GM21515 (cell line): ENCODE results near the gene TACR1.
"Not testable (repeated sequence)": the region's sequence is repeated elsewhere in the genome, so short reads cannot be mapped to it uniquely, and the experiment has no call there.

Experiments
- ATAC-seq: cut with Tn5 transposase; IDR thresholded peaks from one replicate; pipeline ENCODE4 v1.9.1; 2021; ENCODE audit not compliant: unreplicated experiment

Gene TACR1

DNA sequence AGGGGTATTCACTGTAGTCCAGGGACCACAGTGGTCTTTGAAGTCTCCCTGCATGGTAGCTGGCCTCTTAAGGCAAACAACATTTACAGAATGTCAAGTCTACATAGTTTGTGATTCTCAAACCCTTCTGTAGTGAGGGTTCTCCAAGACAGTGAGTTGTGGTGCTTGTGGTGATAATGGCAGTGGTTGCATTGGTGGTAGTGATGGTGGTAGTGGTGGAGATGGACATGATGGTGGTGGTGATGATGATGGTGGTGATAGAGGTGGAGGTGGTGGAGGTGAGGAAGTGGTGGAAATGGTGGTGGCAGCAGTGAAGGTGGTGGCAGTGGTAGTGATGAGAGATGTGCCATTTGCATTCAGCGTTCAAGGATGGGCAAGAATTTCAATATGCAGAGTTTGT, 104.9 kb downstream of the TACR1 start:
- no peak for ATAC-seq

DNA sequence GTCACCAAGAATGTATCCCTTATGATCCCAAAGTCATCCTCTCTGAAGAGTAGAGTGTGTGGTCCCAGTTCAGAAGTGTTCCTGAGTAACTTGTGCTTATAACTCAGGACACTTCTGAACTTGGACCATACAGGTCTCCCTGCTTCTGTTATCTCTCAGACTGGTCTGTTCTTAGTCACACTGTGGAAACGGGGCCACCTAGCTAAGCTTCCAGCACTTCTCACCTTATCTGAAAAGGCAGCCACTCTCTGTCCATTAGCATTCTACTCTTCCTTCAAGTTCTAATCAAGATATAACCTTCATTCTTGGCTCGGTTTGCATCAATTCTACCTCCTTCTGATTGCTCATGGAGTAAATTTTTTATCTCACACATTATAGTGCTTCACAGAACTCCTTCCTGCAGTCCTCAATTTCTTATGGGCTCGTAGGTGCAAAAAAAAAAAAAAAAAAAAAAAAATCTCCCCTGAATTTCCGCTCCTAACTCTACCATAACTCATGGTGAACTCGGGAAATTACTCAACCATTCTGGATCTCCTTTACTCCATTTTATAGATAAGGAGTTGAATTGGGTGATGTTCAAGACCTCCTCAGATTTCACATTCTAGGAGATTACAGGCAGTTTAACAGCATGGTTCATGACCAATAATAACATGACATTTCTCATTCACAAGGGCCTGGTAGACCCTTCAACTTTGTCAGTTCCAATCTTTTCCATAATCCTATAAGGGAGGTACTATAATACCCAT, 108.4 kb downstream of the TACR1 start:
- ATAC-seq, result no peak

DNA sequence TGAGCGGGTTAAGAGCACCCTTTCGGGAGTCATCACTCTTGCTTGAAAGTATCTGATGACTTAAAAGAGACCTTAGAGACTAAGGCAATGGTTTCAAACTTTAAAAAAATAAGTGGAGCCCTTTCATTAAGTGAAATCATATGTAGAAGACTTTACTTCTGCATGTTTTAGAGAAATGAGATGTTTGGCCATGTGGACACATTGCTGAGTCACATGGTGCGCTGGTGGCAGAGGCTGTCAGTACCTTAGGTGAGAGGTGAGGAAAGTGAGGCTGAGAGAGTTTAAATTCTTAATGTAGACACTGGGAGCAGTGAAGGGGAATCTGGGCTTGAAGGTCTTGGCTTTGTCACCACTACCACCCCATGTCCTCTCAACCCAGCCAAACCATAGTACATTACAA, 109.8 kb downstream of the TACR1 start:
- no peak for ATAC-seq

DNA sequence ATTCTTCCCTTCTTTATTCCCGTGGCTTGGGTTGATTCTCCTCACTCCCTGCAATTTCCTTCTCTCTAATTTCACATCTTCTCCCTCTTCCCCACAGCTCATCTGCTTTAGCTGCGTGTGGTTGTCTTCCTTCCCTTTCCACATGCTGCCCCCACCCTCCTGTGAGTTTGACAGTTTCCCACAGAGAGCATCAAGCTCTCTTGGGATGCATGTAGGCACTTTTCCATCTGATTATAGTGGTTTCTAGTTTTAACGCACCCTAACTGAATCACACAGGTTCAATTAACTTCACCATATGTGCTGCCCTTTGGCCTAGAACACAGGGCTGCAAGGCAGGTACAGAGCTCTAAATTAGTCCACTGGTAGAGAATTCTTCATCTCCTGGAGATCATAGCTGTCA, 110.5 kb downstream of the TACR1 start:
- no peak for ATAC-seq

DNA sequence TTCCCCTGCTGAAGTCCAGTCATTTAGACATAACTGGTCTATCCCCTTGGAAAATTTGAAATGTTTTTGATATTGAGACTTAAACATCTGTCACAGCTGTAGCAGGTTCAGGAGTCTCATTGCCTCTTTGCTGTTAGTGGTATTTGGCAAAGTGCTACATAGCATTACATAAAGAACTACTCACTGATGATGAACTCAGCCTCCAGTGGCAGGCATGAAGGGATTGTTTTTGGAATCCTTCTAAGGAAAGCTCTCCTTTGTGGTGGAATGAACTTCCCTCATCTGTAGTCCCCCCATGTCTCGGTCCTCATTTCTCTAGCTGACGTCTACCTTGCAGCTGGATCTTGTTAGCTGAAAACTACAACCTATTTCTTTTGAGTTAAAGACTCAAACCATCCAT, 111.6 kb downstream of the TACR1 start:
- ATAC-seq, result no peak

DNA sequence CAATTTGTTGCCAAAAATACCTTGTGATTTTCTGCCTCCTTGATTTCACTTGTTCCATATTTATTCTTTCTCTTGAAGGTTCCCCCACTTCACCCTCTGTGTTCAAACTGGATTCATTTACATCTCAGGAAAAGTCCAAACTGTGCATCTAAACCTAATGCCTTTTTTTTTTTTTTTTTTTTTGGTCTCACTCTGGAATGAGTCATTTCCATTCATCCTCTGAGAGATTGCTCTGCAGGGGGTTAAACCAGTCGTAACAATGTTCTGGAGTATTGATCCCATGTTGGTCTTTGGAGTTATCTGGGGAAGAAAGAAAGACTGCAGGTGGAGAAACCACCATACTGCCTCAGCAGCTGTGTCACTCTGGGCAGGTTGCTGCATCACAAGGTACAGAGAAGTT, 119.7 kb downstream of the TACR1 start:
- no peak for ATAC-seq

DNA sequence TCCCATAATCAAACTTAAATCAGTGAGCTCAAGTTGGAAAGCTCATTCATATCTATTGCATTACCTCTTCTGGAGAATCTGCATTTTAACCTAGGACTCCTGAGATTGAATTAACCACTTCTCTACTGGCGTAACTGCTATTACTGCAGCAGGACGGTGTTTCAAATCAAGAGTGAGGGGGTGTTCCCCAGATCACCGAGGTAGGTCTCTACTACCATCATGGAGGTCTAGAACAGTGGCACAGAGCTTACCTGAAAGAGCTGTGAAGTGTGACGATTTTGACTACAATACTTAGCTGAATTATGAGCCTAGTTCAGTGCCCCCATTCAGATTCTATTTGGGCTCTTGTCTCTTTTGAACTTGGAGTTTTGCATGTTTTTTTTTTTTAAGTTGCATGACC, 121.4 kb downstream of the TACR1 start:
- no peak for ATAC-seq

DNA sequence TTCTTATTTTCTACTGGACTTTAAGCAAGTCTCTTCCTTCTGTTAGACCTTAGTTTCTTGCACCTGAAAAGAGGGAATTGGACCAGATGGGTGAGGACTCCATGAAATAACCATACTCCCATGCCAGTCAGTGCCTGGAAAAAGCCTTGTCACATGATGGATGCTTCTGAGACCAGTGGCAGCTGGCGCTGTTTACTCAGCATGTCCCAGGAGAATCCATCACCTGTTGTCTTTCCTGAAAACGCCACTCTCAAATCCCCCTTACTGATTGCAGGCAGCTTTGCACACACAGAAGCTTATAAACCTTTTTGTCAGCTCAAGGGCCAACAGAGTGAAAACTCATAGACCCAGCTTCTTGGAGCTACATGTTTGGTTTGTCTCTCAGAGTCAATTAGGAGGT, 123.2 kb downstream of the TACR1 start:
- no peak for ATAC-seq

DNA sequence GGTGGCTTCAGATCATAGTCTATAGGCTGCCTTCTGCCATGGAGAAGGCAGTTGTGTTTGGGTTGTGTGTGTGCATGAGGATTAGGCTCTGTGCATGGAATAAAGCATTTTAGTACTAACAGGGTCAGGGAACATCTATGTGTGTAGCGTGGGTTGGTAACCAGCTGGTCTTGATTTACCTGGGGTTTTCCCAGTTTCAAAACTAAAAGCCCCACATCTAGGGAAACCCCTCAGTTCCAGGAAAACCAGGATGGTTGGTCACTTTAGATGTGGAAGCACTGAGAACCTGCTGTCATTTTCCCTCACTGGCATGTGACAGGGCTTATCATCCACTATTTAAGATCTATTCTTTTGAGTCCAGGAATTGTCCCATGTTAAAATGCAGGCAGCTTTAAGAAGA, 124.6 kb downstream of the TACR1 start:
- ATAC-seq, result no peak

DNA sequence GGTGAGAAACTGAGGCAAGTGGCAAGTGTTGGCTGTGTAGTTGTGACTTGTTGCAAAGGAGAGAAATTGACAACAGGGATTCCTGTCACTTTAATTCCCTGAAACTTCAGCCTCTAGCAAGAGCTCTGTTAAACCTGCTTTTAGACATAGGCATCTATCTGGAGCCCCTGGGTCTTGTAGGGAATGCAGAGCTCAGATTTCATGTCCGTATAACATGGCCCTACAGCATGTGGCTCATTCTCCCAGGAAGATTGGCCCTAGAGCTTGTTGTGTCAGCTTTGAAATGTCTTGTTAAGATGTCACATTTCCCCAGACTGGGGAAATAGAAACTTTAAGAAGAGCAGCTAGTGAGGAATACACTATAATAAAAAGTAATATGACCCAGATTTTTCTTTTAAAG, 125.1 kb downstream of the TACR1 start:
- no peak for ATAC-seq

DNA sequence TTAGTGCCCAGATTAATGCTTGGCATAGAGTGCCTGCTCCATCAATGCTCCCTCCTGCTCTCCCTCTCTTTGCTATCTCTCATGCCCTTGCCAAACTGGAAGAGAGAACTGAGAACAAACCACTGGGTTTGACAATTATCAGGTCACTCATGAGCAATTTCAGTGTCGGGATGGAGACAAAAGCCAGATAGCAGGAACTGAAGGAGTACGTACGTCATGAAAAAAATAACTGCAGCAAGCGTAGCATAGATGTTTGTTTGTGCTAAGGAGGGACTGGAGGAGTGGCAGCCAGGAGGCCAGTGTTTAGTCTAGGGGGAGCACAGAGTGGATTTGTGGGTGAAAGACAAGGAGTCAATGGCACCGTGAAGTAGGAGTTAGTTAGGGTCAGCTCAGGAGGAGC, 127.6 kb downstream of the TACR1 start:
- no peak for ATAC-seq

DNA sequence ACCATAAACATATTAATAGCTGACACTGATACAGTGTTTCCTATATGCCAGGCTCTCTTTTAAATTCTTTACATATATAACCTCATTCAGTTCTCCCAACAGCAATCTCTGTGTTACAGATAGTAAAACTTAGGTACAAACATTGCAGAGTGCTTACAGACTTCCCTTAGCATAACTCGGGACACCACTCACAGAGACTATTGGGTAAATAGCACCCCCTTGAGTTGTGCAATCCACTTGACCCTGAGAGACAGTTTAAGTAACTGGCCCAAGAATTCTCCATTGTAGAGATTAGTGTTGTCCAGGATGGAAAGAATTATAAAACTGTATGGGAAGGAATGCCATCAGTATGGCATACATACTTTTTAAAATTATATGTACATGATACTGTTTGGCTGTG, 130.8 kb downstream of the TACR1 start:
- ATAC-seq, result no peak

DNA sequence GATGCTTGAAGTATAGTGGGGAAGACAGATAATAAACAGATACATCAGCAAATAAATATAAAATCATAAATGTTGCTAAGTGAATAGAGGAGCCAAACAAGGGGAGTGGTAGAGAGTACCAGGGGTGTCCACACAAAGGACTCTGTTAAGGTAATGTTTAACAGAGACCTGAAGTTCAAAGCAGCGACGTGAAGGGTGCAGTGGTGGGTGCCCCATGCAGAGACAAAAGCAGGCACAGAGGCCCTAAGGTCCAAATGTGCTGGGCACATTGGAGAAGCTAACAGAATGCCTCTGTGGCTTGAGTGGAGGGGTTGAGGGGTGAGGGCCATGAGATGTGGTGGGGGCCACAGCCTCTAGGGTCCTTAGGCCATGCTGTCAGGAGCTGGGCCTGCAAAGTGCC, 131.8 kb downstream of the TACR1 start:
- ATAC-seq, result no peak

DNA sequence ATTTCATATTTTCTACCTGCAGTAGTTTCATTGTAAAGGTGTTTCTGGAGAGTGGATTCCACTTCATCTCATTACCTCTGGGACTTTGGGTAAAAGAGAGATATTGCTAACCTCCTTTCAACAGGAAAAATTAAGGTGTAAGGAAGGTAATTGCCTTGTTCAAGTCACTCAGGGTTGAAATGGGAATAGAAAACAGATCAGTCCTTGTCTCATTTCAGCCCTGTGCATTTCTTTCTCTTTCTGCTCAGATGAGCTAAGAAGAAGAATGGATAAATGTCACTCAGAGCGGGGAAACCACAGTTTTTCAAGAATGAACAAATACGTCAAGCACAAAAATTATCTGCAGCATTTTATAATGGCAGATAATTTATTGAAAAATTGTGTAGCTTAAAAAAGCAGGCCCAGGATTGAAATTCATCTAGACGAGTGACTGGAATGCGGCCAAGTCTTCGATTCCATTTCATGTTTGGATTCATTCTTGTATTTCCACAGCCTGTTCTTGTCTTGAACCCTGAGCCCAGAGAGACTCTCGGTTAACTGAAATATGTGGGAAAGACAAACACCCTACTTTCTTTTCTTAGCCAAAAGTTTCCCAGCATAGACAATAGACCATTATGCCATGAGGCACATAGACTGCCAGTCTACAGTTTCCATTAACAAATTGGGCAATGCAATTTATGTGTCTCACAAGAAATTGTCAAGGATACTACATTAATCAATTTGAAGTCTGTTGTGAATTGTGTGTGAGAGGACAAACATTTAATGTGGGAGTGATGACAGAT, 133.0 kb downstream of the TACR1 start:
- no peak for ATAC-seq

DNA sequence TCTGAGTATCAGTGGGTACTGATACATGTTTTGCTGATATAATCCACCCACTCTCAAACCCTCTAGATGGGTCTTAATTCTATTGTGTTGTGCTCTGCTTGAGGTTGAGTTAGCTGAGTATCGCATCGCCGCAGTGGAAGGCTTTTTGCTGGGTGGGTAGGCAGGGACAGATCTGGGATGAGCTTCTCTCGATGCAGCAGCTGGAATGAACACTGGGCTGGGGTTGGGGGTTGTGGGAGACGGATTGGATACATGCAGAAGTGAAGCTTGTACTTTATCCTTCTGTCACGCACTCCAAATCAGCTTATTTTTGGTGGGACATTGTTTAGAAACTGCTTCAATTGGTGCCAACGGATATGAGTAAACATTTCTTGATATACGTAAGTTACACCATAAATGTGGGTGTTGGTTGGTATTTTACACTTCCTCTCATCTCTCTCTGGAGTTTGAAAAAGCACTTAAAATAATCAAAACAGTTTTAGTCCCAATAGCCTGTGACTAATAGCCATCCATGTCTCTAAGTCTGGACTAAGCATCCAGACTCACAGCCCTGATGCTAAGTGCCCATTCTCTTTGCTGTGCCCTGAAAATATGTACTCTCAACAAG, 133.8 kb downstream of the TACR1 start:
- peak; percentile 24 for ATAC-seq

DNA sequence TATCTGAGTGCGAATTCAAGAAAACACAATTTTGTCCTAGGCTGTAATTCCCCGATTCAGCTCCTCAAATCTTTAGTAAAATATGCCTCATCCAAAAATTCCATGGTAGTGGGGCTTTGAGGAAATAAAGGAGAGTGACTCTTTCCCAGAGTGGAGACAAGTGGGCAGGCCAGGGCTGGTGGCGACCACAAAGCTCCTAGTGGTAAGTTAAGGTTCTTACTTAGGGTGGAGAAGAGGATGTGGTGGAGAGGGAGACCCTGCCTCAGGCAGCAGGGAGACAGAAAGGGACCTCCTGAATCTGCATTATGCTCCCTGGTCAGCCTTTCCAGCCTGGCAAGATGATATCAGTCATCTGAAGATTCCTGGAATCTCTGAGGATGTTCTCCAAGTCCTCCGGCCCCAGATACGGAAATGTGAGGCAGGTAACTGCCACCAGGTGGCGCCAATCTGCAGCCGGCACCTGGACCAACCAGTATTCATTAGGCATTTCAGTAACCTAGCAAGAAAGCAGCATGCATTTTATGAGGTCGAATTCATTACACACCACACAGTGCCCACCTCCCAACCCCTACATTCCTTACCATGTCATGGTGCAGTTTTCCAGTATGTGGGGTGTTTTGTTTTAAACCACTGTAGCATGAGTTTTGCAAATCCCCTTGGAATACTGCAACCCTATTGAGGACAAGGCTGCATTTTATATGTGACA, 134.5 kb downstream of the TACR1 start:
- peak; percentile 76 for ATAC-seq

DNA sequence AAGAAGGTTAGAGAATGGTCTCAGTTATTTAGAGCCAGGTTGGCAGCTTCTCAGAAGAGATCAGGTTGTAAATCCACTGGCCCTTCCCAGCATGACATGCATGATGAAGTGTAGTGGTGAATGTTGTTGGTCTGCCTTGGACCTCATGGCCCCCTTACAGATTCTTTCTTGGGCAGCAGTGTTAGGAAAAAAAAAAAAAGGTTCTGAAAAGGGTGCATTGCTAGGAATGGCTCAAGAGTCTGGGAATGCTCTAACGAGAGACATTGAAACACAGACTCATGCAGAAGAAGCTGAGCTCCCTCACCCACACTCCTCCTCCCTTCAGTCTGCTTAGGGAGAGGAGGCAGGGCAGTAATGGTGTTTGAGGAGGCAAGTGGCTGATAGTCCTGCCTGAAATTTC, 135.4 kb downstream of the TACR1 start:
- ATAC-seq, result no peak

DNA sequence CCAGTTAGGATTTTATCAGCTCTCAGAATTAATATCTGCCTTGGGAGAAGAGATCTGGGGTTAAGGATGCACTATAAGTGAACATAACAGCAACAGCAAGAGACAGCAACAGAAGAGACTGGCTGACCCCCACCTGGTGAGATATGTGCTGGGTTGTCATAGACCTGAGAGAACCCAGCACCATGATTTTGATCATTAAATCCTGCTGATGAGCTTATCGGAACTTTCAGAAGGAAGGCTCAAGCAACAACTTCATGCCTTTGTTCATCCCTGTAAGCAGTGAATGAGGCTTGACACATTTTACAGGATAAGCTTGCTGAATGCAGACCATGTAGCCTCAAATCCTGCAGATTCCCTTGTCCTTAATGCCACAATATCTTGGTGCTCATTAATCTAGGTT, 140.9 kb downstream of the TACR1 start:
- ATAC-seq, result no peak

DNA sequence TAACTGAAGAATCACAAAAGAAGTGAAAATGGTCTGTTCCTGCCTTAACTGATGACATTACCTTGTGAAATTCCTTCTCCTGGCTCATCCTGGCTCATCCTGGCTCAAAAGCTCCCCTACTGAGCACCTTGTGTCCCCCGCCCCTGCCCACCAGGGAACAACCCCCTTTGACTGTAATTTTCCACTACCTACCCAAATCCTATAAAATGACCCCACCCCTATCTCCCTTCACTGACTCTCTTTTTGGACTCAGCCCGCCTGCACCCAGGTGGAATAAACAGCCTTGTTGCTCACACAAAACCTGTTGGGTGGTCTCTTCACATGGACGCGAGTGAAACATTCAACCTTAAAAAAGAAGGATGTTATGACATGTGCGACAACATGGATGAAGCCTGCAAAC, 142.2 kb downstream of the TACR1 start:
- not testable (repeated sequence) for ATAC-seq

DNA sequence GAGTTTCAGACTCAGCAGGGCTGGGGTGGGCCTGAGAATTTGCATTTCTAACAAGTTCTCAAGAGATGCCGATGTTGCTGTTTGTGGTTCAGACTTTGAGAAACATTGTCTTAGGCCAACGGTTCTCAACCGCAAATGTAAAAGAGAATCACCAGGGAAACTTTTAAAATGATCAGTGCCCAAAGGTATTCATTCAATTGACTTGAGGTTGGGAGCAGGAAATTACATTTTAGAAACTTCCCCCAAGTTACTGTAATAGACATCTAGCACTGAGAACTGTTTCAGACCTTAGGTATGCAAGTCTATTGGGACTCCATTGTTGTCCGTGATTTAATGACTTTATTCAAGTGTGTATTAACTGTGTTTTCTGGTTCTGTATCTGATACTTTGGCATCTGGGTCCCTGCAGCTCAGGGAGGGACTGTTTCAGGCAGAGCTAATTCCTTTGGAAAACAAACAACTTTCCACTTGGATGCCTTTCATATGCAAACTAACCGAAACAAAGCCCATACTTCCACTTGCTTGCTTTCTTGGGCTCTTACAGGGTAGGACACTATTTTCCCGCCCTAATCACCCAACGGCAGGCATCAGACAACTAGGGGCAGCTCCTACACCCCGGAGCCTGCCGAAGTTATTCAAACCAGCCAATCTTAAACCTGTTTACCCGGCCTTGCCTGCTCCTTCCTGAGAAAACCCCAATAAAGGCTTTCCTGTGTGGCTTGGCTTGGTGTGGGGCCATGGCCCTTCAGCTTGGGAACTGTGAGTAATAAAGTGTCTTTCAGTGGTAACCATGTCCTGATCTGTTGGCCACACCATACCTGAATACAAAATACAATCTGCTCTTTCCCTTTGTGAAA, 143.3 kb downstream of the TACR1 start:
- ATAC-seq, result peak; percentile 59
